IMR-90 (cell line): ENCODE data around the gene SLPI.

Experiments
- CTCF ChIP-seq: conservative IDR thresholded peaks from 2 replicates; pipeline ENCODE4 v1.5.1; 2012; ENCODE audit warnings: mild to moderate bottlenecking, low read depth, low read length, improper control_type of control experiment
- MAZ ChIP-seq: IDR thresholded peaks from 2 replicates; pipeline ENCODE4 v1.6.1; 2012; ENCODE audit warnings: low read depth, mild to moderate bottlenecking, low read length, improper control_type of control experiment, moderate library complexity, borderline replicate concordance
- SMC3 ChIP-seq: fragments of 150-350 bp; IDR thresholded peaks from 2 replicates; pipeline ENCODE4 v1.6.1; 2016; ENCODE audit warnings: low read depth, mild to moderate bottlenecking, antibody characterized with exemption, low read length, moderate library complexity

GRCh38 chr20:45258259-45258658 lies 3.9 kb upstream of the SLPI start:
- TF ChIP-seq CTCF (no peak), MAZ (no peak), SMC3 (no peak)
